IMR-90 (cell line): ENCODE measurements around the gene AKR1A1. TPM values are rescaled to one million over a fixed set of nuclear protein-coding genes. Genes with fewer than 3 reads are reported as not detected.

Source experiments
- microRNA-seq, 2 experiments: library from miRNA; stranded (forward) in 1 of 2; unstranded in 1 of 2; fragments of 10-50 nt in 1 of 2; fragments of <30 nt in 1 of 2; gene quantifications in 1 of 2; microRNA quantifications in 1 of 2; one replicate each; pipeline versions ENCODE3 to v1.1.0; 2013 to 2020; ENCODE audit not compliant: insufficient read depth in 1 of 2, insufficient read length in 1 of 2, unreplicated experiment in 1 of 2
- polyA plus RNA-seq, 3 experiments: library from polyadenylated mRNA; depleted of rRNA; stranded (reverse); fragments of >200 nt; gene quantifications; 2 replicates each; pipeline ENCODE4 v1.2.3, GENCODE V29; 2012; ENCODE audit warnings: low replicate concordance in 1 of 3
- small RNA-seq, 5 experiments: library from RNA; depleted of rRNA; stranded (forward); fragments of <200 nt; gene quantifications; one replicate each; pipeline ENCODE3, GENCODE V24; 2012
- total RNA-seq: library from RNA; depleted of rRNA; stranded (reverse); fragments of >200 nt; gene quantifications from 2 replicates; pipeline ENCODE4 v1.2.3, GENCODE V29; 2012; rRNA removed

The AKR1A1 gene
- total and polyA plus RNA-seq, 2 of the 4 experiments (the other 2 are of a cell fraction): 141 to 151 TPM

Small RNA genes lying within 50 kb of the gene (microRNA-seq; reads per million reads assigned to microRNA genes)
- gene AL355480.1 (ENCODE audit: insufficient read depth, insufficient read length): not detected
- gene AL355480.2 (ENCODE audit: insufficient read depth, insufficient read length): not detected
- gene AL355480.3 (ENCODE audit: insufficient read depth, insufficient read length): not detected
- gene AL355480.4 (ENCODE audit: insufficient read depth, insufficient read length): not detected

Small RNA genes lying within 50 kb of the gene (small RNA-seq; reads per million reads assigned to genes)
- gene AL355480.1: 0 reads per million in 5 experiments
- 0 reads per million in 5 experiments for gene AL355480.2
- 0 reads per million in 5 experiments for gene AL355480.3
- 0 reads per million in 5 experiments for gene AL355480.4

Other genes with a start within 250 kb of the AKR1A1 start
- gene HPDL, start 223.9 kb upstream of the AKR1A1 start, total RNA-seq: 0.54 and 0.56 TPM in 2 replicates
- 1.1 and 1.5 TPM in 2 replicates for gene HPDL, start 223.9 kb upstream of the AKR1A1 start, polyA plus RNA-seq (2012; rRNA removed)
- 18.6 and 18.9 TPM in 2 replicates for gene TOE1, start 210.7 kb upstream of the AKR1A1 start, total RNA-seq
- gene TOE1, start 210.7 kb upstream of the AKR1A1 start, polyA plus RNA-seq (2012; rRNA removed): 15.5 and 16.8 TPM in 2 replicates
- 8.9 and 9.1 TPM in 2 replicates for gene MUTYH, start 210.4 kb upstream of the AKR1A1 start, total RNA-seq
- gene MUTYH, start 210.4 kb upstream of the AKR1A1 start, polyA plus RNA-seq (2012; rRNA removed): 14.3 and 14.6 TPM in 2 replicates
- 0.83 and 0.90 TPM in 2 replicates for gene TESK2, start 59.7 kb upstream of the AKR1A1 start, total RNA-seq
- 1.1 and 1.3 TPM in 2 replicates for gene TESK2, start 59.7 kb upstream of the AKR1A1 start, polyA plus RNA-seq (2012; rRNA removed)
- gene CCDC163, start 50.8 kb upstream of the AKR1A1 start, total RNA-seq: 0.28 and 0.54 TPM in 2 replicates
- 0.89 and 1.0 TPM in 2 replicates for gene CCDC163, start 50.8 kb upstream of the AKR1A1 start, polyA plus RNA-seq (2012; rRNA removed)
- gene MMACHC, start 50.5 kb upstream of the AKR1A1 start, total RNA-seq: 5.2 and 6.4 TPM in 2 replicates
- 2.8 and 4.1 TPM in 2 replicates for gene MMACHC, start 50.5 kb upstream of the AKR1A1 start, polyA plus RNA-seq (2012; rRNA removed)
- gene PRDX1, start 28.9 kb upstream of the AKR1A1 start, total RNA-seq: 875 and 883 TPM in 2 replicates
- 530 and 612 TPM in 2 replicates for gene PRDX1, start 28.9 kb upstream of the AKR1A1 start, polyA plus RNA-seq (2012; rRNA removed)
- 56.6 and 85.0 TPM in 2 replicates for gene NASP, start 33.2 kb downstream of the AKR1A1 start, total RNA-seq
- gene NASP, start 33.2 kb downstream of the AKR1A1 start, polyA plus RNA-seq (2012; rRNA removed): 98.2 and 124 TPM in 2 replicates
- 0.18 and 0.56 TPM in 2 replicates for gene CCDC17, start 73.2 kb downstream of the AKR1A1 start, total RNA-seq
- 0.26 and 0.30 TPM in 2 replicates for gene CCDC17, start 73.2 kb downstream of the AKR1A1 start, polyA plus RNA-seq (2012; rRNA removed)
- 57.4 and 83.6 TPM in 2 replicates for gene GPBP1L1, start 135.7 kb downstream of the AKR1A1 start, total RNA-seq
- 24.0 and 31.5 TPM in 2 replicates for gene GPBP1L1, start 135.7 kb downstream of the AKR1A1 start, polyA plus RNA-seq (2012; rRNA removed)
- 14.2 and 19.9 TPM in 2 replicates for gene TMEM69, start 137.4 kb downstream of the AKR1A1 start, total RNA-seq
- 31.8 and 33.6 TPM in 2 replicates for gene TMEM69, start 137.4 kb downstream of the AKR1A1 start, polyA plus RNA-seq (2012; rRNA removed)
- gene IPP, start 199.8 kb downstream of the AKR1A1 start, total RNA-seq: 10.6 and 15.8 TPM in 2 replicates
- gene IPP, start 199.8 kb downstream of the AKR1A1 start, polyA plus RNA-seq (2012; rRNA removed): 3.7 and 4.6 TPM in 2 replicates